NOMO-1 treated with dmso at 0.1 percent for 144 hours (cell line): ENCODE results near the gene TECPR1.

ENCODE experiments used
- DNase-seq: peaks from one replicate; lab custom pipeline; 2025; ENCODE audit not compliant: unreplicated experiment; lab: John Stamatoyannopoulos, UW

Gene TECPR1

DNA sequence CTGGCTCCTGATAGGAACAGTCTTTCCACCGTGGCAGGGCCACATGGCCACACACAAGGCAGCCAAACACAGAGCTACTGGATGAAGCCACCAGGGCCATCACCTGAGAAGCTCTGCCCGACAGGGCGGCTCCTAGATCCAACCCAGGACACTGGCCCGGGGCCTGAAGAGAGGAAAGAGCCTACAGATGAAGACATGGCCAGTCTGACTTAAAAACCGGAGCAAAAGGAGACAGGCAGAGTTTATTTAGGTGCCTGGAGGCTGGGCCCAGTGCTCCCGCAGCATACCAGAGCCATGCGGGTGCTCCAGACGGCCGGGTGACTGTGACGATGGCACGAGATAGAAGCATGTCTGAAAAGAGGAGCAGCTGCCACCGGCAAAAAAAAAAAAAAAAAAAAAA lies 3.9 kb downstream of the TECPR1 start:
- DNase-seq = no peak

- no peak for DNase-seq
Measured at GRCh38 chr7:98244871-98245270, 7.2 kb downstream of the TECPR1 start.

- no peak for DNase-seq
Measured at GRCh38 chr7:98242934-98243333, 9.1 kb downstream of the TECPR1 start.

DNA sequence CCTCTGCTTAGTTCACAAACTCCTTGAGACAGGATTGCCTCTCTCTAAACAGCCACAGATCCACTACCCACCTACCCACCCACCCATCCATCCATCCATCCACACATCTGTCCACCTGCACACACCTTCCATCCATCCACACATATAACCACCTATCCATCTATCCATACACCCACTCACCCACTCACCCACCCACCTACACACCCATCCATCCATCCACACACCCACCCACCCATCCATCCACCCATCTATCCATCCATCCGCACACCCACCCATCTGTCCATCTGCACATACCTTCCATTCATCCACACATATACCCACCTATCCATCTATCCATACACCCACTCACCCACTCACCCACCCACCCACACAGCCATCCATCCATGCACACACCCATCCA lies 9.7 kb downstream of the TECPR1 start:
- no peak for DNase-seq

- DNase-seq = no peak
Measured at GRCh38 chr7:98241674-98242241, 10.3 kb downstream of the TECPR1 start.

- no peak for DNase-seq
Measured at GRCh38 chr7:98240961-98241673, 10.9 kb downstream of the TECPR1 start.

- DNase-seq = no peak
Measured at GRCh38 chr7:98238976-98239375, 13.1 kb downstream of the TECPR1 start.

DNA sequence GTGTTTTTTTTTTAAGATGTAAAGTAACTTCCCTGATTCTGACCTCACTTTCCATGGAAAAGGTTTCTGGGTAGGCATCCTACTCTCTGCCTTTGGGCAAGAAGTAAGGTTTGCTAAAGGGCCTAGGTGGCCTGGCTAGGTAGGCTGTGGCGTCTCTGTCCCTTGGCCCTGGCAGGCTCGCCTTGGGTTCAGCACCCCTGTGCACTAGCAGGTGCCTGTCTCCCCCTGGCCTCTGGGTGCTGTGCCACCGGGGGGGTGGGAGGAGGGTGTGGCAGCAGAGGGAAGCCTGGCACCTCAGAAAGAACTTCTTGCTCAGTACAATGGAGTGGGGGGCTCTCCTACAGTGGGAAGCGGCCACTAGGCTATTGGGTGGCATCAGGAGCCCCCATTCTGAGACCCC lies 14.0 kb downstream of the TECPR1 start:
- no peak for DNase-seq

GRCh38 chr7:98236355-98237185 lies 15.5 kb downstream of the TECPR1 start:
- DNase-seq = no peak

- DNase-seq = no peak
Measured at GRCh38 chr7:98235901-98236300, 16.1 kb downstream of the TECPR1 start.

GRCh38 chr7:98234429-98235147 lies 17.4 kb downstream of the TECPR1 start:
- no peak for DNase-seq

- DNase-seq = no peak
Measured at GRCh38 chr7:98233219-98234070, 18.6 kb downstream of the TECPR1 start.

DNA sequence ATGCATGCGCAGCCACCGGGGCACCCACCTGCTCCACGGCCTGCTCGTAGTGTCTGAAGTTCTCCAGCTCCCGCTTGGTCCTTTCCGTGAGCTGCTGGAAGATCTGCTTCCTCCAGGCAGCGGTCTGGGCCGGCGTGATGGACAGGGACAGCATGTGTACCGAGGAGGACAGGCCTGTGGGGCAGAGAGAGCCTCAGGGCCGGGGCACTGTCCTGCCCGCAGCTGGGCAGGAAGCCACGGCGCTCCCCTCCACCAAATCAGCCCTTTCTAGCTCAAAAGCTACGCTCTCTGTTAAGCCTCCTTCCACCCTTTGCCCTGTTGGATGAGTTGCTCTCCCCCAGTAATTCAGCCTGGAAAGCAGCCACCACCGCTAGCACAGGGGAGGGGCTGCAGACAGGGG lies 19.2 kb downstream of the TECPR1 start:
- no peak for DNase-seq

GRCh38 chr7:98232263-98232585 lies 19.8 kb downstream of the TECPR1 start:
- DNase-seq = no peak

- DNase-seq = no peak
Measured at GRCh38 chr7:98231493-98232262, 20.4 kb downstream of the TECPR1 start.

DNA sequence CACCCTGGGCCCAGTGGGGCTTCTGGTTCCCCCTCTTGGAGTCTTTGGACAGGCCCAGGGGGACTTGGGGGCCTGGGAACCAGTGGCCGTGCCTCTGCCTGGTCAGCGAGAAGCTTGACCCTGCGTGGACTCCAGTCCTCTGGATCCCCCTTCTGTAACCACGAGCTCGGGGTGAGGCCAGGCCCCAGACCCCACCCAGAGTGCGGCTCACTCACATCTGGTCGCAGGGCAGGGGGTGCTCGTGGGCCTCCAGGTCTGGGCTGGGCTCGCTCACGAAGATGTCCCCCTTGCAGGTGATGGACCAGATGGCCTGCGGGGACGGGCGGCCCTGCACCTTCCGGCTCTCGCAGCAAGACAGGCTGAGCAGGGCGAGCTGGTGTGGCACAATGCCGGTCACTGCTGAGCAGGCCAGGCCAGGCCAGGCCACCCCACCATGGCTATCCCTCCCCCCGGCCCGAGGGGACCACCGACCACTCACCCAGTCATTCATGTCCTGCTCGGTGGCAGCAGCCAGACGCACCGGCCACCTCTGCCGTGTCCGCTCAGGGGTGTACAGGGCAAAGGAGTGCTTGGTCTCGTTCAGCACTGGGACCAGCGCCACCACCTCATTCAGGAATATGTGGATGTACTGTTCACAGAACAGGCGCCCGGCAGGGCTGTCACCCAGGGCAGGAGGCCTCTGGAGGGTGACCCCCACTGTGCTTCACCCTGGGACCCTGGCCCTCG lies 21.1 kb downstream of the TECPR1 start:
- DNase-seq = no peak

- DNase-seq = no peak
Measured at GRCh38 chr7:98229991-98230745, 21.9 kb downstream of the TECPR1 start.

- no peak for DNase-seq
Measured at GRCh38 chr7:98229441-98229840, 22.6 kb downstream of the TECPR1 start.

- DNase-seq = no peak
Measured at GRCh38 chr7:98228801-98229200, 23.2 kb downstream of the TECPR1 start.
